Liver (tissue), 9 donors: ENCODE measurements around the gene SLIT3. TPM values are rescaled to one million over a fixed set of nuclear protein-coding genes. Genes with fewer than 3 reads are reported as not detected.

Experiments
- DNase-seq: peaks from one replicate; pipeline ENCODE4 v3.0.0-alpha.2; 2017; ENCODE audit warnings: low spot score
- H3K27ac ChIP-seq, 2 donors: one replicate each; pipeline ENCODE4 v1.7.0; 2013; ENCODE audit warnings: inconsistent platforms in 2 of 2, low read length in 2 of 2, control low read depth in 1 of 2, low read depth in 1 of 2, mild to moderate bottlenecking in 1 of 2
- H3K27me3 ChIP-seq, 4 donors: one replicate each; pipeline versions ENCODE4 v1.6.1 to v1.7.0; 2013; ENCODE audit warnings: low read length in 3 of 4, inconsistent platforms in 1 of 4, mild to moderate bottlenecking in 1 of 4, moderate library complexity in 1 of 4; ENCODE audit not compliant: control insufficient read depth in 4 of 4, insufficient read depth in 4 of 4
- H3K36me3 ChIP-seq, 4 donors: one replicate each; pipeline versions ENCODE4 v1.6.1 to v1.7.0; 2013; ENCODE audit warnings: low read length in 3 of 4, mild to moderate bottlenecking in 3 of 4, low read depth in 1 of 4, moderate library complexity in 1 of 4; ENCODE audit not compliant: control insufficient read depth in 4 of 4, insufficient read depth in 3 of 4
- H3K4me1 ChIP-seq, 4 donors: one replicate each; pipeline versions ENCODE4 v1.6.1 to v1.7.0; 2013; ENCODE audit warnings: low read length in 3 of 4, mild to moderate bottlenecking in 3 of 4, moderate library complexity in 1 of 4; ENCODE audit not compliant: control insufficient read depth in 4 of 4, insufficient read depth in 4 of 4
- H3K4me3 ChIP-seq, 3 donors: one replicate each; pipeline versions ENCODE4 v1.6.1 to v1.7.0; 2013; ENCODE audit warnings: low read length in 3 of 3, control low read depth in 1 of 3, low read depth in 1 of 3, mild to moderate bottlenecking in 1 of 3
- H3K9ac ChIP-seq, 2 donors: one replicate each; pipeline ENCODE4 v1.7.0; 2013; ENCODE audit warnings: low read length in 2 of 2, mild to moderate bottlenecking in 2 of 2, moderate library complexity in 2 of 2, control low read depth in 1 of 2, low read depth in 1 of 2
- H3K9me3 ChIP-seq, 4 donors: one replicate each; pipeline versions ENCODE4 v1.6.1 to v1.7.0; 2013; ENCODE audit warnings: low read length in 3 of 4; ENCODE audit not compliant: control insufficient read depth in 4 of 4
- FOXA1 ChIP-seq: IDR thresholded peaks from 2 replicates; pipeline ENCODE4 v1.6.1; 2016; ENCODE audit warnings: antibody characterized with exemption
- FOXA2 ChIP-seq: IDR thresholded peaks from 2 replicates; pipeline ENCODE4 v1.6.1; 2016; ENCODE audit warnings: antibody characterized with exemption
- JUND ChIP-seq, 2 donors: IDR thresholded peaks; 2 replicates each; pipeline ENCODE4 v1.6.1; 2016; ENCODE audit warnings: antibody characterized with exemption in 2 of 2
- NR2F2 ChIP-seq: IDR thresholded peaks from 2 replicates; pipeline ENCODE4 v1.6.1; 2016; ENCODE audit warnings: antibody characterized with exemption
- RAD21 ChIP-seq, 2 donors: IDR thresholded peaks; 2 replicates each; pipeline ENCODE4 v1.6.1; 2016; ENCODE audit warnings: antibody characterized with exemption in 2 of 2, mild to moderate bottlenecking in 2 of 2
- RXRA ChIP-seq, 2 donors: IDR thresholded peaks; 2 replicates each; pipeline ENCODE4 v1.6.1; 2017 to 2018; ENCODE audit warnings: antibody characterized with exemption in 2 of 2, mild to moderate bottlenecking in 1 of 2
- SP1 ChIP-seq: IDR thresholded peaks from 2 replicates; pipeline ENCODE4 v1.6.1; 2018; ENCODE audit warnings: antibody characterized with exemption, mild to moderate bottlenecking
- YY1 ChIP-seq: IDR thresholded peaks from 2 replicates; pipeline ENCODE4 v1.6.1; 2016; ENCODE audit warnings: antibody characterized with exemption, mild to moderate bottlenecking
- ZBTB33 ChIP-seq: IDR thresholded peaks from 2 replicates; pipeline ENCODE4 v1.6.1; 2016; ENCODE audit warnings: antibody characterized with exemption
- WGBS: extraction: QIAGEN DNeasy Blood & Tissue Kit; methylation state at CpG from one replicate; pipeline ENCODE4 v1.1.7; 2013; 5-methylcytosine and 5-hydroxymethylcytosine counted together
- polyA plus RNA-seq, 2 donors: library from polyadenylated mRNA; stranded (reverse) in 1 of 2; unstranded in 1 of 2; fragments of 200-250 nt in 1 of 2; fragments of >200 nt in 1 of 2; fragmentation: Nextera tagmentation in 1 of 2; extraction: Ambion mirVana in 1 of 2; gene quantifications; one replicate each; pipeline versions ENCODE4 v1.2.1 to v1.2.3, GENCODE V29; 2013 to 2015
- total RNA-seq, 2 donors: library from RNA; depleted of rRNA; stranded (reverse); fragments of >200 nt; gene quantifications; one replicate each; pipeline ENCODE4 v1.2.3, GENCODE V29; 2014
- TF ChIP-seq, protein P1 (sequence below): fragments of 150-350 bp; IDR thresholded peaks from 2 replicates; pipeline ENCODE4 v1.5.1; 2017; ENCODE audit warnings: improper control_type of control experiment, low read depth, low read length; ENCODE audit not compliant: missing input control
- TF ChIP-seq, protein P2 (sequence below): IDR thresholded peaks from 2 replicates; pipeline ENCODE4 v1.6.1; 2016; ENCODE audit warnings: antibody characterized with exemption
- TF ChIP-seq, protein P3 (sequence below): IDR thresholded peaks from 2 replicates; pipeline ENCODE4 v1.6.1; 2016; ENCODE audit warnings: antibody characterized with exemption
- donor health status: healthy.
- donor health status: healthy.
- donor health status: healthy.
- donor health status: healthy.
- donor health status: healthy.

SLIT3 gene
- total and polyA plus RNA-seq, 4 donors, result 0.61 to 1.3 (median 0.91) TPM

- Histone ChIP-seq H3K4me1 (no peaks in the 10 kb centered on the region), H3K36me3 (no peaks in the 10 kb centered on the region), H3K27me3 (no peaks in the 10 kb centered on the region), H3K9ac (no peak overlapping the region), H3K27ac (no peak overlapping the region), H3K4me3 (no peak overlapping the region), H3K9me3 (no peaks in the 10 kb centered on the region)
- TF ChIP-seq ZBTB33 (no peak), RAD21 (IDR thresholded peaks at IDR 0.05) (no peak), FOXA1 (no peak), NR2F2 (no peak), SP1 (no peak)
- TF ChIP-seq, protein P1, sequence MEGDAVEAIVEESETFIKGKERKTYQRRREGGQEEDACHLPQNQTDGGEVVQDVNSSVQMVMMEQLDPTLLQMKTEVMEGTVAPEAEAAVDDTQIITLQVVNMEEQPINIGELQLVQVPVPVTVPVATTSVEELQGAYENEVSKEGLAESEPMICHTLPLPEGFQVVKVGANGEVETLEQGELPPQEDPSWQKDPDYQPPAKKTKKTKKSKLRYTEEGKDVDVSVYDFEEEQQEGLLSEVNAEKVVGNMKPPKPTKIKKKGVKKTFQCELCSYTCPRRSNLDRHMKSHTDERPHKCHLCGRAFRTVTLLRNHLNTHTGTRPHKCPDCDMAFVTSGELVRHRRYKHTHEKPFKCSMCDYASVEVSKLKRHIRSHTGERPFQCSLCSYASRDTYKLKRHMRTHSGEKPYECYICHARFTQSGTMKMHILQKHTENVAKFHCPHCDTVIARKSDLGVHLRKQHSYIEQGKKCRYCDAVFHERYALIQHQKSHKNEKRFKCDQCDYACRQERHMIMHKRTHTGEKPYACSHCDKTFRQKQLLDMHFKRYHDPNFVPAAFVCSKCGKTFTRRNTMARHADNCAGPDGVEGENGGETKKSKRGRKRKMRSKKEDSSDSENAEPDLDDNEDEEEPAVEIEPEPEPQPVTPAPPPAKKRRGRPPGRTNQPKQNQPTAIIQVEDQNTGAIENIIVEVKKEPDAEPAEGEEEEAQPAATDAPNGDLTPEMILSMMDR, result no peak
- TF ChIP-seq, protein P2, sequence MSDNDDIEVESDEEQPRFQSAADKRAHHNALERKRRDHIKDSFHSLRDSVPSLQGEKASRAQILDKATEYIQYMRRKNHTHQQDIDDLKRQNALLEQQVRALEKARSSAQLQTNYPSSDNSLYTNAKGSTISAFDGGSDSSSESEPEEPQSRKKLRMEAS, result no peak
- 82% methylated on average over 3 of the region's 3 CpGs for WGBS
- no peak for DNase-seq
Measured at GRCh38 chr5:168780888-168781287, 520.1 kb downstream of the SLIT3 start.

DNA sequence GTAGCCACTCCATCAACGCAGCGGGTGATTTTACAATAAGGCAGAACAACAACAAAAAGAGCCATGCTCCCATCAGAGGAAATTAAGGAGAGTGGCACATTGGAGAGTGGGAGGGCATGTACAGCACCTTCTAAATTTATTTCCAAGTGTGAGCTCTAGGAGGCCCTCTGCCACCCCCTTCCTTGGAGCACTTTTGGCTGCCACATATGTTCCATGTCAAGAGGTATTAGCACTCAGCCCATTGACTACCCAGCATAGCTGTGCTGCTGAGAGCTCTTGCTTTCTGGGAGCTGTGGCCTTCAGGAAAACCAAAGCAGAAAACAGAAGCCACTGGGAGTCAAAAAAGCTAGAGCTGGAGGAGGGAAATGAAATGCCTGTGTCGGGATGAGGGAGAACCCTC is 521.6 kb downstream of the SLIT3 start:
- Histone ChIP-seq H3K9me3 (no peaks in the 10 kb centered on the region), H3K27ac (no peak overlapping the region), H3K4me1 (no peaks in the 10 kb centered on the region), H3K4me3 (no peak overlapping the region), H3K36me3 (no peaks in the 10 kb centered on the region), H3K27me3 (no peaks in the 10 kb centered on the region), H3K9ac (no peak overlapping the region)
- DNase-seq, result no peak
- 92% methylated on average over 3 of the region's 3 CpGs for WGBS
- no peak for TF ChIP-seq FOXA2
- TF ChIP-seq RXRA (IDR thresholded peaks at IDR 0.05), result no peak
- no peak for TF ChIP-seq YY1
- TF ChIP-seq FOXA1, result no peak
- TF ChIP-seq, protein P2, result no peak
- TF ChIP-seq JUND (IDR thresholded peaks at IDR 0.05), result no peak
- TF ChIP-seq, protein P3, sequence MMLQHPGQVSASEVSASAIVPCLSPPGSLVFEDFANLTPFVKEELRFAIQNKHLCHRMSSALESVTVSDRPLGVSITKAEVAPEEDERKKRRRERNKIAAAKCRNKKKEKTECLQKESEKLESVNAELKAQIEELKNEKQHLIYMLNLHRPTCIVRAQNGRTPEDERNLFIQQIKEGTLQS, result no peak
- TF ChIP-seq, protein P1, result no peak
